ENCODE measurements around the gene BCL2. TPM values are rescaled to one million over a fixed set of nuclear protein-coding genes. Genes with fewer than 3 reads are reported as not detected.

The BCL2 gene
- polyA plus RNA-seq, 1 donor: 16.0 TPM

DNA sequence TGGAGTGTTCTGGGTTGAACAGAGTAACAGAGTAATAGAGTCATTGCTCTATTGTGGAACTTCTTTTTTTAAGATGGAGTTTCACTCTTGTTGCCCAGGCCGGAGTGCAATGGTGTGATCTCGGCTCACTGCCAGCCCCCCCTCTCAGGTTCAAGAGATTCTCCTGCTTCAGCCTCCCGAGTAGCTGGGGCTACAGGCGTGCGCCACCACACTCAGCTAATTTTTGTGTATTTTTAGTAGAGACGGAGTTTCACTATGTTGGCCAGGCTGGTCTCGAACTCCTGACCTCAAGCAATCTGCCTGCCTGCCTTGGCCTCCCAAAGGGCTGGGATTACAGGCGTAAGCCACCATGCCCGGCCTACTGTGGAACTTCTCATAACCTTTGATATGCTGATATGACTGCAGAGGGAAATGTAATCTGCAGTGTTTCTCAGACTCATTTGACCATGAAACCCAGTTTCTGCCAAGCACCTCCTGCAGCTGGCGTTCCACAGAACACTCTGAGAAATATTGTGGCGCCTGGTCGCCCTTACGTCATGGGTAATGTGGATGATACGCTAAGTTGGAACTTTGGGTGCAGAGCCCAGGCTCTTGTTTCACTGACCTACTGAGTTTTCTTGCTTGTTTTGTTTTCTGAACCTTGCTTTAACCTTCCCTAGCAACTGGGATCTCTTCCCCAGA, 213.8 kb downstream of the BCL2 start:
- no peak for DNase-seq

GRCh38 chr18:63104868-63105267, 214.7 kb downstream of the BCL2 start:
- no peak for DNase-seq

DNA sequence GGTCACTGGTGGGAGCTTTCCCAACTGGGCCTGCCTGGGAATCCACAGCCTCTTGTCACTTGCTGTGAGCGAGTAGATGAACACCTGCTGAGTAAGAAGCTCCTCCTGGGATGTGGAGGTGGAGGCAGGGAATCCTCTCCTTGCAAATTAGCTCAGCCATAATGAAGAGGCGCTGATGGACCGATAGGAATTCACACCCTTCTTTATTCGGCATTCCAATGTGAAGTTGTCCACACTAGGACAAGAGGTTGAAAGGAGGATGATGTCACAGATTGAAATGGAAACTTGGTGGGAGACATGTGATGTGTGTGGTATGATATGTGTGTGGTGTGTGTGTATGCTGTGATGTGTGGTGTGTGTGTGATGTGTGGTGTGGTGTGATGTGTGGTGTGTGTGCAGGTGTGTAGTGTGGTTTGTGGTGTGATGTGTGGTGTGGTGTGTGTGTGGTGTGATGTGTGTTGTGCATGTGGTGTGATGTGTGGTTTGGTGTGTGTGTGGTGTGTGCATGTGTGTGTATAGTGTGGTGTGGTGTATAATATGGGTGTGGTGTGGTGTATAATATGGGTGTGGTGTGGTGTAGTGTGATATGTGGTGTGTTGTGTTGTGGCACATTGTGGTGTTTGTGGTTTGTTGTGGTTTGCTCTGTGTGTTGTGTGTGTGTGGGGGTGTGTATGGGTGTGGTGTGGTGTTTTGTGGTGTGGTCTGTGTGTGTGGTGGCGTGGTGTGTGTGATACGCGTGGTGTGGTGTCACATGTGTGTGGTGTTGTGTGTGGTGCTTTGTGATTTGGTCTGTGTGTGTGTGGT, 216.4 kb downstream of the BCL2 start:
- DNase-seq: no peak

DNA sequence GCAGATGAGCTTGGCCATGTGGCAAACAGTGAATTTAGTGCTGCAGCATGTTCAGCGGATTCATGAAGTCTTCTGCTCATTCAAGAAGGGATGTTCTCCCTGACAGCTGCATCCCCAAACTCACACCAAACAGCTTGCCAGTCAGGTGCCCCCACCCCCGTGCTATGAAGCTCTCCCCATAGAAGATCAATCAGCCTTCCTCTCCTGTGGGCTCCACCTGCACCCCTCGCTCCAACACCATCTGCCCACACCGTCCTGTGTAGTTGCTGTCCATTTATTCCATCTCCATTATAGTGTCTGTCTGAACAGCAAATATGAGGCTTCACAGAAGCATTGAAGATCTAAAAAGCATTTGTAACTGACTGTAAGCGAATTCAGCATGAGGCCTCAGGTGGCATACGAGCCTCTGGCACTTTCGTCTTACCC, 218.9 kb downstream of the BCL2 start:
- DNase-seq: no peak

DNA sequence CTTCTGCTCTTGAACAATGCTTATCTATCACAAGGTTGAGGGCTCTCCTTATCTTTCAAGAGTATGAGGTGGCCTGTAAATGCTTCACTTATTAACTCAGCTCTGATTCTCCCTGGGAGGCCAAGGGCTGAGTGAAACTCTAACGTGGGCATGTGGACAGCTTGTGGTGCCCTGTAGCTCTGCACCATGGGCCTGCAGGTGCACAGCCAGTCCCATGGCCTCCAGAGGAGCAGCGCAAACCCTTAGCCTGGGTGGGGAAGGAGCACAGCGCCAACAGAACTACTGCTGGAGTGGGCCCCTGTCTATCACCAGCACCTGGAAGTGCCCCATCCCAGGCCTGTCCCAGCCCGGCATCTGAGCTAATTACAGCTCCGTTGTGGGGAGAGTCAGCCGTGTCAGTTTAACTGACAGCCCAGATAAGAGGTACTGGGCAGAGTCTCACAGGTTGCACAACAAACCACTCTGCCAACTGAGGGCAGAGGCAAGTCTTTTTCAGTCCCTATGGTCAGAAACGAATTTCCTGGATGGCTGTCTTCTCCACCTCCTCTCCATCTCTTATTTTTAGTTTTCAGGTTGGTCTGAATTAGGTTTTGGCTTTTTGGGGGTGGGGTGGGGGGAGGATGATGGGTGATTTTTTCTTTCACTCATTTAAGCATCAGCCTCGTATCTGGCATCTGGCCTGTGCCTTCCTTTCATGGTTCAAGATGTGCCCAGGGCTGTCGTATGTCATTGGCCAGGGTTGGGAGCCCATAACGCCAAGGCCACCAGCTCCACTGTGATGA, 219.5 kb downstream of the BCL2 start:
- DNase-seq: no peak

- DNase-seq: no peak
These were observed 220.3 kb downstream of the BCL2 start for GRCh38 chr18:63099091-63099840.

DNA sequence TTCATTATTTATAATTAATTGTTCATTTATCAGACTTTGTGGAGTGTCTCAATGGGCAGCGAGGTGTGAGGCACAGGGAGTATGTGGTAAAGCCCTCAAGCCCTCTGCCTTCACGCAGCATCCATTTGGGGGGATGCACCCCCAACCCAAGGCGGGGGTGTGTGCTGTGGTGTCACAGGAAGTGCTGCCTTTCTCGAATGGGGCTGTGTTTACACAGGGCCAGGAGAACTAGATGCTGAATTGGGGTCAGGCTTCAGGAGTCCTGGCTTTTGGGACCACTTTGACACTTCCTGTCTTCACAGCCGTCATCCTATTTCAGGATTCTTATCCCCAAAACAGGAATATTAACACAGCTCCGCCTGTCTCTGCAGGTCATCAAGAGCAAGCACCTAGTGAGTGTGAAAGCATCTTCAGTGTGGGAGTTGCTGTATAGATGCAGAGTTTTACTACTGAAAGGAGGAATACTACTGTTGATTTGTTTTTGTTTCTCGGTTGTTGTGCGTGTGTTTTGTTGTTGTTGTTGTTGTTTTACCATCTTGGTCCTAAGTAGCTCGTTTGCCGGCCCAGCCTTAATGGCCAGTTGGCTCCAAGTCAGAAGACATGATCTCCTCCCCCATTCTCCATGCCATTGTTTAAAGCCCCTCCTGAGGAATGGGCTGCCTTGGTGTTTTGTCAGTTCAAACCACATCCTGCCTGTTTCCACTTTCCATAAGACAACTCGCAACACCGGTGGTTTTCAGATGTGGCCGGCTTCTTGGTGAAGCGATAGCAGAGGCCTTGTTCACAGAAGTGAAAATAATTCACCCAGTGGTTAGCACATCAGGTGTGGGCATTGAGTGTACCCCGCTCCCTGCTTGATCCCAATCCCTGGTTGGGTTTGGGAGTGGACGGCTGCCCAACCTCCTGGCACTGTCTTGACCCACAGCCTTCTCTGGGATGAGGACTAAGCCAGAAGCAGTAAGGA, 221.3 kb downstream of the BCL2 start:
- no peak for DNase-seq

- no peak for DNase-seq
These were observed 222.4 kb downstream of the BCL2 start for GRCh38 chr18:63097178-63097577.

DNA sequence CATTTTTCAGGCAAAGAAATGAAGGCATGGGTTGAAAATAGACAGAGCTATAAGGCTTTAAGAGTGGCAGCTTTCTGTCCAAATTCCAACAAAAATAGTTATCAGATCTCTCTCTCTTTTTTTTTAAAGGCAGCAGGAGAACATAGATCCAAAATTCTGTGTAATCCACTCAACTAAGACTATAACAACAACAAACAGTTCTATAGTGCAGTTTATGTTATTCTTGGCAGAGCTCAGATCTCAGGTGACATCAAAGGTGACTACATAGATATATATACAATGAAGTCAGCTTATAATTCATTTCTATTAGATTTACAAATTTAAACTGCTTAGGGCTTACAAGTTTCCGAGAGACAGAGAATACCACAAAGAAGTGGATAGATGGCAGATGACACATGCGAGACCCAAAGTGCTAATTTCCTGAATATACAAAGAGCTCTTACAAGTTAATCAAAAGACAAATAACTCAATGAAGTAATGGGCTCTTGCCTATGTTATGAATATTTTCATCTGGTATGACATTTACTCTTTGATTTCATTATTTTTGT, 223.2 kb downstream of the BCL2 start:
- no peak for DNase-seq

GRCh38 chr18:63095768-63096167, 223.8 kb downstream of the BCL2 start:
- no peak for DNase-seq

DNA sequence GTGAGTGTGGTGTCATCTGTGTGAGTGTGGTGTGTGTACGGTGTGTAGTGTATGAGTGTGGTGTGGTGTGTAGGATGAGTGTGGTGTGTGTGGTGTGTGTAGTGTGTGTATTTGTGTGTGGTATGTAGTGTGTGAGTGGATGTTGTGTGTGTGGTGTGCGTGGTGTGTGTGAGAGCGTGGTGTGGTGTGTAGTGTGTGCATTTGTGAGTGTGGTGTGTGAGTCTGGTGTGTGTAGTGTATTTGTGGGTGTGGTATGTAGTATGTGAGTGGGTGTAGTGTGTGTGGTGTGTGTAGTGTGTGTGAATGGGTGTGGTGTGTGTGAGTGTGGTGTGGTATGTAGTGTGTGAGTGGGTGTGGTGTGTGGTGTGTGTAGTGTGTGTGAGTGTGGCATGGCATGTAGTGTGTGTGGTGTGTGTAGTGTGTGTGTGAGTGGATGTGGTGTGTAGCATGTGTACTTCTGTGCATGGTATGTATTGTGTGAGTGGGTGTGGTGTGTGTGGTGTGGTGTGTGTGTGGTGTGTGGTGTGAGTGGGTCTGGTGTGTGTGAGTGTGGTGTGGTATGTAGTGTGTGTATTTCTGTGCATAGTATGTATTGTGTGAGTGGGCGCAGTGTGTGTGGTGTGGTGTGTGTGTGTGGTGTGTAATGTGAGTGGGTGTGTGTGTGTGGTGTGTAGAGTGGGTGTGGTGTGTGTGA, 227.8 kb downstream of the BCL2 start:
- DNase-seq: no peak

DNA sequence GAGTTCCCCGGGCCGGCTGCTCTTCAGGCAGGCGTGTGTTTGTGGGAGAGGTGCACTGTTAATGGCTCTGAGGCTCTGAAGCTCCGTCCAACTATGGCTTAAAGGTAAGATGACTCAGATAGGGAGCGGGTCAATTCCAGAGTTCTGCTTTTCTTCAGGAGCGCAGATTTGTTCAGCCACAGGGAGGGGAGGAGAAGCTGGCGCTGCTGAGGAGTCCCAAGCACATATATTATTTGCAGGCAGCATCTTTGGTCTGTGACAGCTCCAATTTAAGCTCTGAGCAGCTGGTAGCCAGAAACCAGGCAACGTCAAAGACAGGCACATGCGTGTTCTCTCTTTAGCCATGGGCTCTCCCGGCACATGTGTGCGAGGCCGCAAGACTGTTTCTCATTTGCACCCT, 229.2 kb downstream of the BCL2 start:
- DNase-seq: no peak

- no peak for DNase-seq
These were observed 230.5 kb downstream of the BCL2 start for GRCh38 chr18:63089041-63089440.

DNA sequence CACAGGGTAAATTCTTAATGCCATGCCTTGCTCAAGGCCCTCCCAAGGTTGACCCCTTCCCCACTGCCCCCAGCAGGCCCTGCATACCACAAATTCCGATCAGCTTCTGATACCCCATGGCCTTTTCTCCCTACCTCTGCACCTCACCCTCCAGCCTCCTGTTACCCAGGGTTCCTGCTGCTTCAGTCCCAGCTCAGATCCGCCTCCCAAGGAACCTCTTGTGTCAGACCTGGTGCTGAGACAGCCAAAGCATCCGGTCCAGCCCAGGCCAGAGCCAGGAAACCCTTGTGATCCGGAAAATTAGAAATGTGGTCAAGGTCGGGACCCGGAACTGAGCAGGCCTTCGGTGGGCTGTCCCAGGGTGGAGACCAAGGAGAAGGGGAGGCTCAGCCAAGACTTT, 231.3 kb downstream of the BCL2 start:
- DNase-seq: no peak

GRCh38 chr18:63087421-63088230, 231.9 kb downstream of the BCL2 start:
- DNase-seq: no peak

DNA sequence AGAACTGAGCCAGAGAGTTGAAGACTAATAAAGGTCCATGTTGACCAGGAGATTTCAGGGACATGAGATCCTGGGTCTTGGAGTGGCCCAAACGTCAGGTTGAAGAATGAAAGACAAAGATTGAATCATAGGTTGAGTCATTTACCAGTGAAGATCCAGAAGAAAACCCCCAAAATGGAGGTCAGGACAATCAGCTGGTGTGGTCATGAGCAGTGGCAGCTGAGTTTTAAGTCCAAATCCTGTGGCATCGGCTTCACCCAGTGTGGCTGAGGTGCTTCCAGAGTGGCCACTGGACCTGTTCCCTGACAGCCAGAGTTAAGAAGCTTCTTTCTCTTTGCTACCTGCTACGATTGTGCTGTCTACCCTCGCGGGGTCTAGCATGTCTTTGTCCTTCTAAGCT, 234.0 kb downstream of the BCL2 start:
- DNase-seq: no peak

DNA sequence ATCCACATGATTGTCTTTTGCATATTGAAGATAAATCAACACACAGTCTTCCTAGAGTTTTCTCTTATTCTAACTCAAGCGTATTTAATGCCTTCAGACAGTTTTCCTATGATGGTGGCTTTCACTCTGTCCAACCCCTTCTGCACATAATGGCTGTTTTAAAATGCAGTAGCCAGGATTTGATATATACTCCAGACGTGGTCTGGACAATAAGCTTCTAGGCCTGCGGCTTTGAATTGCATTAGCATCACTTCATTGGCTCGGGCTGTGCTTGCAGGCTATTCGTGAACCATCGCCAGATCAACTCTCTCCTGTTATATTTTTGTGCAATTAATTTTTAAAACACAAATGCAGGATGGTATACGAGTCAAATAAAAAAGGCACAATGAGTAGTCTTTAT, 235.3 kb downstream of the BCL2 start:
- no peak for DNase-seq

DNA sequence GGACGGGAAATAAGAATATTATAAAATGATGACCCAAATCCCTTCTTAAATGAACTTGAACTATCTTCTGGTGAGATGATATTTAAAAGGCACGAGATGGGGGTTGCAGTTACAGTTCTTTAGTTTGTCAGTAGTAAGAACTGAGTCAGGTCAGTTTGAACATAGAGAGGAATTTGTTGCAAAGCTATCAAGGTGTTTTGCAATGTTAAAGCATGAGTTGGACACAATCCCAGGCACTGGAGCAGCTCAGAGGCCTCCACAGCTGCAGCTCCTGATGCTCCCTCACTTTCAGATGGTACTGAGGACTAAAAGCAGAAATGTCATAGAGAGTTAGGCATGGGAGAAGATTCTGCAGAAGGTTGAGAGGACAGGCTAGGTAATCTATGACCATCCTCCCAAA, 236.0 kb downstream of the BCL2 start:
- no peak for DNase-seq

- no peak for DNase-seq
These were observed 236.5 kb downstream of the BCL2 start for GRCh38 chr18:63083020-63083531.
